ENCODE data around the gene FAM78B. TPM values are rescaled to one million over a fixed set of nuclear protein-coding genes. Genes with fewer than 3 reads are reported as not detected.

Gene FAM78B
- polyA plus RNA-seq, 3 donors, result not detected

DNA sequence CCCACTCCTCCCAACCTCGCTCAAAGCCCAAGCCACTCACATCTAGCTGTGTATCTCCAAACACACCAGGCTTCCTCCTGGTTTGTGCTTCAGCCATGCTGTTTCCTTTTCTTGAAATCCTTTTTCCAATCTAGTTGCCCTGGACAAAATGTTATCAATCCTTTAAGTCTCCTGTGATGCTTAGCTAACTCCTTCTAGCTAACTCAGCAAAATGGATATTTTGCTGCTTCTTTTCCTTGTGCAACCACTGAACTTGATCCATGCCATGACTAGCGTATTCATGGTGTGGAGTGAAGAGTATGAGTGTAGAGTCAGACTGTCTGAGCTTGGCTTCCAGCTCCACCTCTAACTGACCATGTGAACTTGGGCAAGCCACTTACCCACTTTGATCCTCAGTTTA is 33.9 kb upstream of the FAM78B start:
- H3K4me2 ChIP-seq (replicated peaks; ENCODE audit: extremely low read depth, low read length, poor library complexity, severe bottlenecking), result no peak overlapping the region
- no peak overlapping the region for H3K27ac Mint-ChIP-seq
- 80% methylated on average over 1 of the region's 2 CpGs for WGBS (ENCODE audit: insufficient coverage)

DNA sequence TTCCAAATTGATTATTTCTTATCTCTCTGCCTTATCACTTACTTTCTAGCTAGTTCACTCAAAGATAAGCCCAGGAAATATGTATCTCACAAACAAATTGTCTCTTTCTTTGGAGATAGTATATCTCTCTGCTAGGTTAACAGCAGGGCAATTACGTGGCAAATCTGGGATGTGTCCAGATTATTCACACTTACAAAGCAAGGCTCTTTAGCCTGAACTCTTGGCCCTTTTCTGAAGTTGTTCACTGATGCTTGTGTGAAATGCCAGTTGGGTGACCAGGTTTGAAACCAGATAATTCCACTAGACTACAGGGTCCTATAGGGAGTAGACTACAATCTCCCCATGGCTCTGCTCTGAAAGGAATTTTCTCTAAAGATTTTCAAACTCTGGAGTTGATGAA is 30.8 kb upstream of the FAM78B start:
- intact Hi-C loops (cut with micrococcal nuclease), result no loop called here
- Histone ChIP-seq H3K79me2 (ENCODE audit: insufficient read depth, low read length) (no peaks in the 10 kb centered on the region), H3K27ac (ENCODE audit: low read depth in 1 of 2, low read length in 2 of 2) (no peak overlapping the region), H2AFZ (ENCODE audit: insufficient read depth, low read depth, low read length, poor library complexity, severe bottlenecking) (no peak overlapping the region), H3K4me3 (replicated peaks in 1 of 3; ENCODE audit: low read depth in 2 of 3, low read length in 3 of 3) (no peak overlapping the region), H4K20me1 (ENCODE audit: insufficient read depth, low read length) (no peaks in the 10 kb centered on the region), H3K9me3 (replicated peaks in 1 of 2; ENCODE audit: control insufficient read depth in 1 of 2, insufficient read depth in 1 of 2, low read length in 2 of 2) (no peaks in the 10 kb centered on the region), H3K4me2 (replicated peaks; ENCODE audit: extremely low read depth, low read length, poor library complexity, severe bottlenecking) (no peak overlapping the region), H3K4me1 (ENCODE audit: control insufficient read depth in 1 of 2, insufficient read depth in 2 of 2, low read length in 2 of 2) (no peaks in the 10 kb centered on the region), H3K36me3 (replicated peaks in 1 of 2; ENCODE audit: control insufficient read depth in 1 of 2, insufficient read depth in 2 of 2, low read length in 2 of 2) (no peaks in the 10 kb centered on the region), H3K27me3 (ENCODE audit: control insufficient read depth in 2 of 2, insufficient read depth in 2 of 2, low read length in 2 of 2) (no peaks in the 10 kb centered on the region), H3K9ac (ENCODE audit: insufficient read depth, low read length, poor library complexity, severe bottlenecking) (no peak overlapping the region)
- no peaks in the 10 kb centered on the region for H3K36me3 Mint-ChIP-seq
- TF ChIP-seq, protein P1, sequence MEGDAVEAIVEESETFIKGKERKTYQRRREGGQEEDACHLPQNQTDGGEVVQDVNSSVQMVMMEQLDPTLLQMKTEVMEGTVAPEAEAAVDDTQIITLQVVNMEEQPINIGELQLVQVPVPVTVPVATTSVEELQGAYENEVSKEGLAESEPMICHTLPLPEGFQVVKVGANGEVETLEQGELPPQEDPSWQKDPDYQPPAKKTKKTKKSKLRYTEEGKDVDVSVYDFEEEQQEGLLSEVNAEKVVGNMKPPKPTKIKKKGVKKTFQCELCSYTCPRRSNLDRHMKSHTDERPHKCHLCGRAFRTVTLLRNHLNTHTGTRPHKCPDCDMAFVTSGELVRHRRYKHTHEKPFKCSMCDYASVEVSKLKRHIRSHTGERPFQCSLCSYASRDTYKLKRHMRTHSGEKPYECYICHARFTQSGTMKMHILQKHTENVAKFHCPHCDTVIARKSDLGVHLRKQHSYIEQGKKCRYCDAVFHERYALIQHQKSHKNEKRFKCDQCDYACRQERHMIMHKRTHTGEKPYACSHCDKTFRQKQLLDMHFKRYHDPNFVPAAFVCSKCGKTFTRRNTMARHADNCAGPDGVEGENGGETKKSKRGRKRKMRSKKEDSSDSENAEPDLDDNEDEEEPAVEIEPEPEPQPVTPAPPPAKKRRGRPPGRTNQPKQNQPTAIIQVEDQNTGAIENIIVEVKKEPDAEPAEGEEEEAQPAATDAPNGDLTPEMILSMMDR (IDR thresholded peaks at IDR 0.05), result no peak
- WGBS (ENCODE audit: insufficient coverage), result no CpG with 5 or more reads among the region's 1 CpG
- H3K9me3 Mint-ChIP-seq, result peaks cover 0 to 3% (median 0%) of the 10 kb centered on the region in 7 donors
- H3K27ac Mint-ChIP-seq, result no peak overlapping the region
- DNase-seq, result no peak
- H3K4me1 Mint-ChIP-seq, result no peaks in the 10 kb centered on the region
- H3K27me3 Mint-ChIP-seq (ENCODE audit: low read depth in 3 of 3), result peaks cover 0 to 3% (median 0%) of the 10 kb centered on the region in 3 donors
- H3K4me3 Mint-ChIP-seq, result no peak overlapping the region

More for the DNA sequence above, 33.9 kb upstream of the FAM78B start:
- no peaks in the 10 kb centered on the region for H3K27me3 ChIP-seq (ENCODE audit: control insufficient read depth in 2 of 2, insufficient read depth in 2 of 2, low read length in 2 of 2)
- H3K9ac ChIP-seq (ENCODE audit: insufficient read depth, low read length, poor library complexity, severe bottlenecking), result no peak overlapping the region
- intact Hi-C loops (cut with micrococcal nuclease), result no loop called here
- Mint-ChIP-seq H3K4me3 (no peak overlapping the region), H3K27me3 (ENCODE audit: low read depth in 3 of 3) (peaks cover 0 to 3% (median 0%) of the 10 kb centered on the region in 3 donors), H3K4me1 (no peaks in the 10 kb centered on the region), H3K9me3 (peaks cover 0 to 3% (median 2%) of the 10 kb centered on the region in 7 donors), H3K36me3 (no peaks in the 10 kb centered on the region)
- H3K79me2 ChIP-seq (ENCODE audit: insufficient read depth, low read length), result no peaks in the 10 kb centered on the region
- H2AFZ ChIP-seq (ENCODE audit: insufficient read depth, low read depth, low read length, poor library complexity, severe bottlenecking), result no peak overlapping the region
- H3K4me1 ChIP-seq (ENCODE audit: control insufficient read depth in 1 of 2, insufficient read depth in 2 of 2, low read length in 2 of 2), result no peaks in the 10 kb centered on the region
- H3K36me3 ChIP-seq (replicated peaks in 1 of 2; ENCODE audit: control insufficient read depth in 1 of 2, insufficient read depth in 2 of 2, low read length in 2 of 2), result no peaks in the 10 kb centered on the region
- TF ChIP-seq, protein P1 (IDR thresholded peaks at IDR 0.05), result no peak
- H3K4me3 ChIP-seq (replicated peaks in 1 of 3; ENCODE audit: low read depth in 2 of 3, low read length in 3 of 3), result no peak overlapping the region
- H4K20me1 ChIP-seq (ENCODE audit: insufficient read depth, low read length), result no peaks in the 10 kb centered on the region
- no peak for DNase-seq
- no peaks in the 10 kb centered on the region for H3K9me3 ChIP-seq (replicated peaks in 1 of 2; ENCODE audit: control insufficient read depth in 1 of 2, insufficient read depth in 1 of 2, low read length in 2 of 2)
- no peak overlapping the region for H3K27ac ChIP-seq (ENCODE audit: low read depth in 1 of 2, low read length in 2 of 2)
